B cell (primary cell): ENCODE data around the gene CLSTN2. TPM values are rescaled to one million over a fixed set of nuclear protein-coding genes. Genes with fewer than 3 reads are reported as not detected.

Experiments
- ATAC-seq: fragments of 200-7000 bp; cut with Tn5 transposase; one replicate; pipeline ENCODE4 v1.10.0; 2021; ENCODE audit warnings: low read depth, mild to moderate bottlenecking, moderate number of reproducible peaks, moderate library complexity
- CTCF ChIA-PET: fragments of 350-600 bp; sonication (Branson Sonifier 250); formaldehyde crosslinking; loops from one replicate; lab custom pipeline; 2021; ENCODE audit warnings: antibody characterized with exemption, inconsistent platforms; lab: Charles Lee
- POLR2A ChIA-PET: fragments of 350-600 bp; sonication (Branson Sonifier 250); formaldehyde crosslinking; loops from one replicate; lab custom pipeline; 2021; ENCODE audit warnings: antibody characterized with exemption; lab: Charles Lee
- DNase-seq: peaks from one replicate; pipeline ENCODE4 v3.0.0; 2013
- H2AFZ ChIP-seq: 2 replicates; pipeline ENCODE4 v1.6.1; 2012; ENCODE audit warnings: mild to moderate bottlenecking, low read depth, low read length; ENCODE audit not compliant: insufficient read depth, poor library complexity, severe bottlenecking
- H3K27ac ChIP-seq, 2 donors: 1 replicate in 1 of 2; 2 replicates in 1 of 2; pipeline ENCODE4 v1.5.1; 2012 to 2013; ENCODE audit warnings: low read length in 2 of 2, mild to moderate bottlenecking in 2 of 2, moderate library complexity in 1 of 2
- H3K27me3 ChIP-seq, 4 experiments: fragments of 200-600 bp in 1 of 4; sonication (generic) in 1 of 4; replicated peaks in 1 of 4; 1 replicate in 2 of 4; 2 replicates in 2 of 4; pipeline versions ENCODE4 v1.6.1 to v1.7.0; 2013 to 2016; ENCODE audit warnings: low read length in 3 of 4, mild to moderate bottlenecking in 2 of 4, mixed read lengths in 1 of 4, moderate library complexity in 1 of 4; ENCODE audit not compliant: insufficient read depth in 4 of 4, control insufficient read depth in 3 of 4; ENCODE audit errors: control extremely low read depth in 1 of 4
- H3K36me3 ChIP-seq, 2 experiments: replicated peaks in 1 of 2; 1 replicate in 1 of 2; 2 replicates in 1 of 2; pipeline versions ENCODE4 v1.6.1 to v1.7.1; 2013; ENCODE audit warnings: low read length in 1 of 2; ENCODE audit not compliant: insufficient read depth in 2 of 2, control insufficient read depth in 1 of 2; ENCODE audit errors: control extremely low read depth in 1 of 2, extremely low read depth in 1 of 2
- H3K4me1 ChIP-seq, 2 donors: fragments of 200-600 bp in 1 of 2; sonication (generic) in 1 of 2; 1 replicate in 1 of 2; 2 replicates in 1 of 2; pipeline versions ENCODE4 v1.5.1 to v1.6.1; 2013 to 2017; ENCODE audit warnings: low read length in 2 of 2; ENCODE audit not compliant: control insufficient read depth in 2 of 2, insufficient read depth in 2 of 2
- H3K4me2 ChIP-seq: replicated peaks from 2 replicates; pipeline ENCODE3; 2012; ENCODE audit warnings: mild to moderate bottlenecking, low read depth, low read length; ENCODE audit not compliant: poor library complexity, severe bottlenecking
- H3K4me3 ChIP-seq, 5 experiments: fragments of 200-600 bp in 1 of 5; sonication (generic) in 1 of 5; 1 replicate in 3 of 5; 2 replicates in 2 of 5; pipeline versions ENCODE4 v1.5.1 to v1.7.0; 2011 to 2016; ENCODE audit warnings: low read length in 4 of 5, mild to moderate bottlenecking in 4 of 5, low read depth in 2 of 5, control low read depth in 1 of 5, moderate library complexity in 1 of 5; ENCODE audit not compliant: insufficient read depth in 1 of 5; ENCODE audit errors: control extremely low read depth in 1 of 5, extremely low read depth in 1 of 5
- H3K79me2 ChIP-seq: fragments of 200-600 bp; sonication (generic); one replicate; pipeline ENCODE4 v1.6.0; 2016; ENCODE audit warnings: low read length; ENCODE audit not compliant: control insufficient read depth, insufficient read depth
- H3K9ac ChIP-seq: fragments of 200-600 bp; sonication (generic); 2 replicates; pipeline ENCODE4 v1.6.1; 2017; ENCODE audit warnings: mild to moderate bottlenecking, low read length, moderate library complexity
- H3K9me3 ChIP-seq, 3 donors: one replicate each; pipeline versions ENCODE4 v1.6.1 to v1.7.1; 2013; ENCODE audit warnings: low read length in 2 of 3; ENCODE audit not compliant: control insufficient read depth in 2 of 3, insufficient read depth in 1 of 3; ENCODE audit errors: control extremely low read depth in 1 of 3
- H4K20me1 ChIP-seq: 2 replicates; pipeline ENCODE4 v1.6.0; 2012; ENCODE audit warnings: mild to moderate bottlenecking, low read length; ENCODE audit not compliant: insufficient read depth, control insufficient read depth, poor library complexity, severe bottlenecking
- H3K27ac Mint-ChIP-seq: one replicate; pipeline ENCODE4 v1.8.0; 2021; ENCODE audit warnings: mixed read lengths
- H3K27me3 Mint-ChIP-seq: one replicate; pipeline ENCODE4 v1.8.0; 2021; ENCODE audit warnings: mixed read lengths
- H3K4me1 Mint-ChIP-seq: one replicate; pipeline ENCODE4 v1.8.0; 2021; ENCODE audit warnings: mixed read lengths
- H3K4me3 Mint-ChIP-seq: one replicate; pipeline ENCODE4 v1.8.0; 2021; ENCODE audit warnings: mixed read lengths
- H3K9me3 Mint-ChIP-seq: one replicate; pipeline ENCODE4 v1.8.0; 2022; ENCODE audit warnings: mixed read lengths; ENCODE audit not compliant: insufficient read depth
- CTCF ChIP-seq: fragments of 200-600 bp; IDR thresholded peaks from one replicate; pipeline ENCODE4 v1.8.0; 2022; ENCODE audit warnings: antibody characterized with exemption, mild to moderate bottlenecking
- EZH2 ChIP-seq: IDR thresholded peaks from 2 replicates; pipeline ENCODE4 v1.6.1; 2012; ENCODE audit warnings: borderline replicate concordance, low read depth, mild to moderate bottlenecking, moderate library complexity, low read length; ENCODE audit not compliant: insufficient read depth, poor library complexity, severe bottlenecking
- WGBS: methylation state at CpG from one replicate; pipeline ENCODE4 v1.1.5; 2013; ENCODE audit warnings: missing lambda C conversion rate; ENCODE audit not compliant: insufficient coverage; 5-methylcytosine and 5-hydroxymethylcytosine counted together
- intact Hi-C: fragments of 100-400 bp; cut with micrococcal nuclease; formaldehyde crosslinking; loops from one replicate; pipeline ENCODE4 v1.10.0; 2022
- polyA plus RNA-seq: library from polyadenylated mRNA; depleted of rRNA; stranded (reverse); fragments of >200 nt; gene quantifications from 2 replicates; pipeline ENCODE4 v1.2.3, GENCODE V29; 2012
- total RNA-seq, 2 donors: library from RNA; stranded (reverse); fragments of 120-200 nt in 1 of 2; gene quantifications; 1 replicate in 1 of 2; 2 replicates in 1 of 2; pipeline versions ENCODE4 v1.2.3 to v1.2.4, GENCODE V29; 2013 to 2022

The CLSTN2 gene
- total and polyA plus RNA-seq, 2 donors (not counting 1 experiment from before 2014, with no cell fraction given), result not detected

- WGBS, result 94% methylated on average over 3 of the region's 6 CpGs
- ATAC-seq, result no peak
- DNase-seq, result no peak
- no peak overlapping the region for H3K27ac ChIP-seq
- TF ChIP-seq CTCF (no peak), EZH2 (no peak)
- Mint-ChIP-seq H3K9me3 (no peaks in the 10 kb centered on the region), H3K4me3 (no peak overlapping the region), H3K4me1 (no peaks in the 10 kb centered on the region), H3K27ac (no peak overlapping the region), H3K27me3 (peaks cover 18% of the 10 kb centered on the region)
- ChIA-PET POLR2A (no interaction called here), CTCF (no interaction called here)
- H3K27me3 ChIP-seq, result no peaks in the 10 kb centered on the region
- no peaks in the 10 kb centered on the region for H3K36me3 ChIP-seq
- H3K4me2 ChIP-seq, result no peak overlapping the region
- no peak overlapping the region for H3K4me3 ChIP-seq
- intact Hi-C loops, result no loop called here
- H3K4me1 ChIP-seq, result no peaks in the 10 kb centered on the region
- peaks cover 0 to 4% (median 0%) of the 10 kb centered on the region in 3 donors for H3K9me3 ChIP-seq
- no peak overlapping the region for H2AFZ ChIP-seq
- H3K9ac ChIP-seq, result no peak overlapping the region
- no peaks in the 10 kb centered on the region for H3K79me2 ChIP-seq
- H4K20me1 ChIP-seq, result no peaks in the 10 kb centered on the region
Measured at GRCh38 chr3:140055092-140055791, 120.3 kb downstream of the CLSTN2 start.

- CTCF ChIA-PET, result no interaction called here
Measured at GRCh38 chr3:140056047-140056446, 121.1 kb downstream of the CLSTN2 start.

More at GRCh38 chr3:140056047-140056446, 121.1 kb downstream of the CLSTN2 start:
- Histone ChIP-seq H3K79me2 (no peaks in the 10 kb centered on the region), H2AFZ (no peak overlapping the region), H3K9ac (no peak overlapping the region), H3K27ac (no peak overlapping the region), H3K4me1 (no peaks in the 10 kb centered on the region), H4K20me1 (no peaks in the 10 kb centered on the region), H3K27me3 (no peaks in the 10 kb centered on the region), H3K9me3 (peaks cover 0 to 4% (median 0%) of the 10 kb centered on the region in 3 donors), H3K36me3 (no peaks in the 10 kb centered on the region), H3K4me2 (no peak overlapping the region), H3K4me3 (no peak overlapping the region)
- Mint-ChIP-seq H3K4me1 (no peaks in the 10 kb centered on the region), H3K27me3 (peaks cover 13% of the 10 kb centered on the region), H3K9me3 (no peaks in the 10 kb centered on the region), H3K4me3 (no peak overlapping the region), H3K27ac (no peak overlapping the region)
- ATAC-seq, result no peak
- WGBS, result 100% methylated on average over 2 of the region's 4 CpGs
- intact Hi-C loops, result no loop called here
- DNase-seq, result no peak
- POLR2A ChIA-PET, result no interaction called here
- TF ChIP-seq EZH2 (no peak), CTCF (no peak)
